Suprapubic skin (tissue), 4 donors: ENCODE results near the gene CDC20B.

ENCODE experiments used
- EP300 ChIP-seq: sonication (generic); formaldehyde crosslinking; IDR thresholded peaks from one replicate; pipeline ENCODE4 v1.6.1; 2017; ENCODE audit warnings: antibody characterized with exemption
- POLR2A ChIP-seq, 2 donors: fragments of 450-650 bp; IDR thresholded peaks; one replicate each; pipeline ENCODE4 v1.6.1; 2017; ENCODE audit warnings: antibody characterized with exemption in 2 of 2, mild to moderate bottlenecking in 2 of 2, moderate library complexity in 2 of 2
- POLR2AphosphoS5 ChIP-seq, 3 donors: sonication (generic); formaldehyde crosslinking; IDR thresholded peaks; one replicate each; pipeline ENCODE4 v1.6.1; 2017; ENCODE audit warnings: antibody characterized with exemption in 3 of 3
- TF ChIP-seq, protein P1 (sequence below), 2 donors: fragments of 200-600 bp in 1 of 2; fragments of 450-650 bp in 1 of 2; sonication (generic) in 1 of 2; IDR thresholded peaks; one replicate each; pipeline ENCODE4 v1.5.1; 2016 to 2019; ENCODE audit warnings: antibody characterized with exemption in 2 of 2, mild to moderate bottlenecking in 1 of 2, moderate library complexity in 1 of 2

GRCh38 chr5:55143624-55144023 lies 29.4 kb downstream of the CDC20B start:
- TF ChIP-seq, protein P1, sequence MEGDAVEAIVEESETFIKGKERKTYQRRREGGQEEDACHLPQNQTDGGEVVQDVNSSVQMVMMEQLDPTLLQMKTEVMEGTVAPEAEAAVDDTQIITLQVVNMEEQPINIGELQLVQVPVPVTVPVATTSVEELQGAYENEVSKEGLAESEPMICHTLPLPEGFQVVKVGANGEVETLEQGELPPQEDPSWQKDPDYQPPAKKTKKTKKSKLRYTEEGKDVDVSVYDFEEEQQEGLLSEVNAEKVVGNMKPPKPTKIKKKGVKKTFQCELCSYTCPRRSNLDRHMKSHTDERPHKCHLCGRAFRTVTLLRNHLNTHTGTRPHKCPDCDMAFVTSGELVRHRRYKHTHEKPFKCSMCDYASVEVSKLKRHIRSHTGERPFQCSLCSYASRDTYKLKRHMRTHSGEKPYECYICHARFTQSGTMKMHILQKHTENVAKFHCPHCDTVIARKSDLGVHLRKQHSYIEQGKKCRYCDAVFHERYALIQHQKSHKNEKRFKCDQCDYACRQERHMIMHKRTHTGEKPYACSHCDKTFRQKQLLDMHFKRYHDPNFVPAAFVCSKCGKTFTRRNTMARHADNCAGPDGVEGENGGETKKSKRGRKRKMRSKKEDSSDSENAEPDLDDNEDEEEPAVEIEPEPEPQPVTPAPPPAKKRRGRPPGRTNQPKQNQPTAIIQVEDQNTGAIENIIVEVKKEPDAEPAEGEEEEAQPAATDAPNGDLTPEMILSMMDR (IDR thresholded peaks at IDR 0.05): no peak
- no peak for TF ChIP-seq POLR2AphosphoS5 (IDR thresholded peaks at IDR 0.05)
- TF ChIP-seq POLR2A (IDR thresholded peaks at IDR 0.05): no peak
- no peak for TF ChIP-seq EP300
